HG03439 (cell line): ENCODE measurements around the gene SLC7A10.
"Not testable (repeated sequence)": the region's sequence is repeated elsewhere in the genome, so short reads cannot be mapped to it uniquely, and the experiment has no call there.

Source experiments
- ATAC-seq: cut with Tn5 transposase; IDR thresholded peaks from one replicate; pipeline ENCODE4 v1.9.1; 2021; ENCODE audit warnings: mild to moderate bottlenecking, moderate library complexity; ENCODE audit not compliant: unreplicated experiment

Gene SLC7A10

GRCh38 chr19:33204136-33204973 lies 21.3 kb downstream of the SLC7A10 start:
- ATAC-seq = no peak

DNA sequence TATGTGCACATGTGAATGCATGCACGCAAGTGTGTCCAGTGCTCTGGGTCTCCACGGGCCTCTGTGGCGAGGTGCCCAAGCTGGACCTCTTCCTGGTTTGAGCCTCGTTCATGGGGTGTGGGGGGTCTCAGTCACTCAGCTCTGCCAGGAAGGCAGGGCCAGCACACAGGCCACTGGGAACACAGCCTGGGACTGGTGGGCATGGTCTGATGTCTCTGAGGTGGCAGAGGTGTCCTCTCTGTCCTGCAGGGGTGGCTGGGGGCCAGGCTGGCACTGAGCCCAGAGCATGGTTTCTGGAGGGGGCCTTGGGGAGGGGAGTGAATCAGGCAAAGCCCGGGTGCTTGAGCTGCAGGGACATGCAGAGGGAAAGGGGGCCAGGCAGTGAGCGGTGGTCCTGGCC lies 22.1 kb downstream of the SLC7A10 start:
- ATAC-seq = no peak

DNA sequence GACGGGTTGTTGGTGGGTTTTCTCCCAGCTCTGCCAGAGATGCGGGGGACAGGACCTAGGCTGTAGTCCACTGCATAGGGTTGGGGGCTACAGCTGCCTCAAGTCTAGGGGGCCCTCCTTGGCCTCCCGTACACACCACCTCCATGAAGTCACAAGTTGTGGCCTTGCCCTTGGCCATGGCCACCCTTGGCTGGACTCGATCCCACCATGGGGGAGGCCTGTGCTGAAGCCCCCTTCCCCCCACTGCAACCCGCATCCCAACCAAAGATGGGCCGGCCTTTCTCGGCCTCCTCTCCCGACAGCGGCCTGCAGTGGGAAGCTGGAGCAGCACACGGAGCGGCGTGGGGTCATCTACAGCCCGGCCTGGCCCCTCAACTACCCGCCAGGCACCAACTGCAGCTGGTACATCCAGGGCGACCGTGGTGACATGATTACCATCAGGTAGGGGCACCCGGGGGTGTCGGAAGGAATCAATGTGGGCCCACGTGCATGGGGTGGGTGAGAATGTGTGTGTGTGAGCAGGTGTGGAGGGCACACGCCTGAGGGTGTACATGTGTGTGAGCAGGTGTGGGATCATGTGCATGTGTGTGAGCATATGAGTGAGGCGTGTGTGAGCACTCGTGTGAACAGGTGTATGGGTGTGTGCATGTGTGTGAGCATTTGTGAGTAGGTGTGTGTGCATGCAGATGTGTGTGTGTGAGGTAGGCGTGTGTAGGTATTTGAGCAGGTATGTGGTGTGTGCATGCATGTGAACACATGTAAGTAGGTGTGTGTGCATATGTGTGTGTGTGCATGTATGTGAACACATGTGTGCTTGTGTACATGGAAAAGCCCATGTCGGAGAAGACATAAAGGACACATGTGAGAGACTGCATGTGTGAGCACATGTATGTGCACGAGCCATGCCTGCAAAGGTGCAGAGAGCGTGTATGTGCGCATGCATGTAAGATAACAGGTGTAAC lies 22.8 kb downstream of the SLC7A10 start:
- no peak for ATAC-seq

DNA sequence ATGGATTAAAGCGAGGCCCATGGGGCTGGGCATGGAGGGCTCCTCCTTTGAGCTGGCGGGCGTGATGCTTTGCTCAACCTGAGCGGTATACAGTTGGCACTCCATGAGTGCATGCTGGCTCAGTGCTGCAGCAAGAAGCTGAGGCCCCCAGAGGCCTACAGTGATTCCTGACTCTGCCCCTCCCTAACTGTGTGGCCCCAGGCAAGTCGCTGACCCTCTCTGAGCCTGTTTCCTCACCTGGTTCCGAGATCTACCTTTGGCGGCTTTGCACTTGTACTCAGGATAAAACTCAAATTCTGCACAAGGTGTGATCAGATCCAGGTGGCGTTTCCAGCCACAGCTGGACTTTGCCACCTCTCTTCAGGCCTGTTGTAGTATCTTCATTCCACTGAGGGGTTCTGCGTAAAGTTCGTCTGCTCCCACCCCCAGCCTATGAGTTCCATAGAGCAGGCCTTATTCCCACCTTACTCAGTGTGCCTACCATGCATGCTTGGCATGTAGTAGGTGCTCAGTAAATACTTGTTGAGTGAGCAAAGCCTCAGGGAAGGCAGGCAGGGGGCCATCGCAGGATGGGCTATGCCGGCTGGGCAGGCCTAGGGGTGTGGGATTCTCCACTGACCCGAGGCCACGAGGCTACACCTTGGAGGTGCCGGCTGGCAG lies 23.6 kb downstream of the SLC7A10 start:
- ATAC-seq = no peak

GRCh38 chr19:33201473-33201872 lies 24.2 kb downstream of the SLC7A10 start:
- no peak for ATAC-seq

GRCh38 chr19:33199441-33200265 lies 26.0 kb downstream of the SLC7A10 start:
- no peak for ATAC-seq

GRCh38 chr19:33198169-33198568 lies 27.5 kb downstream of the SLC7A10 start:
- no peak for ATAC-seq

DNA sequence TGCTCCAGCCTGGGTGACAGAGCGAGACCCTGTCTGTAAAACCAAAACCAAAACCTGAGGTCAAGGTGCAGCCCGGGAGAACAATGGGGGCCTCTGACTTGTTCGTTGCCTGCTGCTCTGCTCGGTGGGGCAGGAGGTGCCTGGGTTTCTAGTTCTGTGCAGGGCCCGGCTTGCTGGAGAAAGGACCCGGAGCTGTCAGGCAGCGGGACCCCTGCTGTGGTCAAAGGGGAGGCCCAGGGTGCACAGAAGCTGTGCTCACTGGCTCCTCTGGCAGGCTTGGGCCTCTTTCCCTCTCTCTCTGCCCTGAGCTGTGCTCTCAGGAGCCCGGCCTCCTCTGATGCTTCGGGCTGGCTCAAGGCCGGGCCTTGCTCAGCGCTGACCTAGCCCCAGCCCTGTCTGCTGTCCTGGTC lies 28.1 kb downstream of the SLC7A10 start:
- no peak for ATAC-seq

DNA sequence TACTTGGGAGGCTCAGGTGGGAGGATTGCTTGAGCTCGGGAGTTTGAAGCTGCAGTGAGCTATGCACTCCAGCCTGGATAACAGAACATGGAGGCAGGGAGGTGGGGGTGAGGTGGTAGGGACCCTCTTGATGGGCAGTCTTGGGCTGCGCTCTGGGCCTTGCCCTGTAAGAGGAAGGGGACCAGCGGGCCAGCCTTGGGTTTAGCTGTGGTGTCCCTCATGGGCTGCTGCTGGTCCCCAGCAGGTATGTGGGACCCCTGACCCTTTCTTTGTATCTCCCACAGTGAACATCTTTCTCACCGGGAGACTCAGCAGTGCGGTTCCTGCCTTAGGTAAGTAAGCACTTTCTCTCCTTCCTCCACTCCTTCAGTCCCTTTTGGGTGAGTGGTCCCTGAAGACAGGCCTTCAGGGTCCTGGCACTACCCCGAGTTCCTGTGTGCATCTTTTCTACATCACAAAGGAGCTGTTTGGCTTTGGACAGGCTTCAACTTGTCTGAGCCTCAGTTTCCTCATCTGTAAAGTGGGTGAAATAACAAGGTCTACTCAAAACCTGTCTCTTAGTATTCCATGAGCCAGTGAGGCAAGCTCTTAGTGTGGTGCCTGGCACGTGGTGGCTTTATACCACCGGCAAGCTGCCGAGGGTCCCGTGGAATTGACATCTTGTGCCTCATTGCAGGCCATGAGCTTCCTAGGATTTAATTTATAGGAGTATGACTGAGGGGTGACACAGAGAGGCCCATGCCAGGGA lies 29.0 kb downstream of the SLC7A10 start:
- no peak for ATAC-seq

GRCh38 chr19:33195645-33196347 lies 29.9 kb downstream of the SLC7A10 start:
- no peak for ATAC-seq

GRCh38 chr19:33194886-33195644 lies 30.6 kb downstream of the SLC7A10 start:
- ATAC-seq = no peak

- ATAC-seq = no peak
Measured at GRCh38 chr19:33194532-33194885, 31.1 kb downstream of the SLC7A10 start.

DNA sequence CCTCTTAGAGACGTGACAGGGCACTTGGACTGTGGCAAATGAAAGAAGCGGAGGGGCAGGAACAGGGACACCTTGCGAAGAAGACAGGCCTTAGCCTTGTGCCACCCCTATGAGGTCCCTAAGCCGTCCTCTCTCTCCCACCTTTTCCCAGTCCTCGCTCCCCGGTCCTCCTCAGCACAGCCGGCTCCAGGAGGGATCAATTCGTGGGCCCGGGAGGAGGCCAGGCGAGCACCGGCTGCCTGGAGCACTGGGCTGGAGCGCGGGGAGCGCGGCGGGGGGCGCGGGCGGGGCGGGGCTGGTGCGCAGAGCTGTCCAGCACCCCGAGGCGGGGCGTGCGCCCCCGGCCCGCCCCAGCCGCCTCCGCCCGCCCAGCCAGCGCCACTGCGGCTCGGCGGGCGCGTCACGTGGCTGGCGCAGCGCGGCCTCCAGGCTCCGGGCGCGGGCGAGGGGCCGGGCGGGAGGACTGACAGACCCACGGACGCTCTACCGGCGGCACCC lies 31.7 kb downstream of the SLC7A10 start, which contains the start of gene LRP3:
TSS of gene LRP3 (plus strand) at position 466 of the 498 bp plus-strand sequence. CDS start 456 bp downstream, outside the sequence.
- ATAC-seq = no peak

- no peak for ATAC-seq
Measured at GRCh38 chr19:33193269-33193864, 32.3 kb downstream of the SLC7A10 start.

DNA sequence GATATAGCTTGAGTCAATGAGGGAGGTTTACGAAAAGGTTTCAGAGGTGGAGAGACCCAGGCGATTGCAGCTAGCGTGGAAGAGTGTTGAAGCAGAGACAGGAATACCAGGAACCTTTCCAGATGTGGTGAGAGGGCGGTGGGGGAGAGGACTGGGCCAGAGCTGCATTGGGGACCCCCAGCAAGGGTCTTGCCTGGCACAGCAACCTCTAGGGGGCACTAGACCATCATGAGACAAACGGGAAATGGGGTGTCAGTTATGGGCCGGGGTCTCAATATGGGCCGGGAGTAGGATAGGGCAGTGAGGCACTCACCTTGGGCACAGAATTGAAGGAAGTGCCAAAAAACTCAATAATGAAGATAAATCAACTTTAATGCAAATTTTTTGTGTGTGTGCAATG lies 33.6 kb downstream of the SLC7A10 start:
- ATAC-seq = no peak

DNA sequence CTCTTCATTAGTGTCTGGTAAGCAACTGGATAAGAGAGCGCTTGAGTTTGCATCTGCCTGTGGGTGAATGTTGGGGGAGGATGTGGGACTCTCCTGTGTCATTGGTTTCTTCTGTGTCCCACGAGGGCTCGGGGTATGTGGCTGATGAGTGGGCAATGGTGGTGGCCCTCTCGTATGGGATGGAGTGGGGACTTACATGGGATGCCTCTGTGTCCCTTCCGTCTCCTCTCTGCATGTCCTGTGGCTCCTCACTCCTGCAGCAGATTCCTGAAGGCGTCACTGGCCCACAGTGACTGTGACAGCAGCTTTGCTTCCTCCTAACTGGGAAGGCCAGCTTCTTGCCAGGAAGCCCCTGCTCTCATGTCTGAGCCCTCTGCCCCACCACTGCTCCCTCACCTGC lies 34.1 kb downstream of the SLC7A10 start:
- ATAC-seq = no peak

GRCh38 chr19:33191092-33191491 lies 34.6 kb downstream of the SLC7A10 start:
- ATAC-seq = not testable (repeated sequence)

- ATAC-seq = no peak
Measured at GRCh38 chr19:33189453-33189852, 36.2 kb downstream of the SLC7A10 start.
